ENCODE results near the gene ADPRH.

The ADPRH gene

DNA sequence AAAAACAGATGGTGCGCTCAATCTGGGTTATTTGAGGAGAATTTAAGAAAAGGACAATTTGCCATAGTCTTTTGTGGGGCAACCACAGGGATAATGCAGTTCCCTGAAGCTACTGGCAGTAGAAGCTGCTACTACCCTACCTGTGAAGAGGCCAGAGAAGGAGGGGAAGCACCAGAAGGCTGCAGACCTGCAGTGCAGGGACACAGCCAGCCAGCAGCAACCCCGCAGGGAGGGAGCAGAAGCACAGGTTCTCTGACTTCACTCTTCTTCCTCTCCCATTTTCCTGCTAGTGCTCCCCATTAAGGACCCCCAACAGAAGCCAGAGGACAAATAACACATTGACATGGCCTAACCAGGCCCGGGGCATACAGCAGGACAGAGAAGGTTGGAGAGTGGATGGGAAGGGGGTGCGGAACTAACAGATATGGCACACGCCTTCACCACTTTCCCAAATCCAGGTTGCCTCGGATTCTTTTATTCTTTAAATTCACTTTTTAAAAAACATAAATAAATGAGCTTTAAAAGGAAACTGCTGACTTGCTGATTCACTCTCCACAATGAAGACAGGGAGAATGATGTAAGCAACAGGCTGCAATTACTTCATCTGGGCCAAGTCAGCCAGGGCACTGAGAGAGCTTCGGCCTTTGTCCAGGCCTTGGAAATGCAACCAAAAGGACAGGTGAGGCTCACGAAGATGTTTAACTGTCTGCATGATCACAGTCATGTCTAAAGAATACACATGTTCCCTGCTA lies 51.0 kb downstream of the ADPRH start:
- DNase-seq (ENCODE audit: low read depth): no peak

DNA sequence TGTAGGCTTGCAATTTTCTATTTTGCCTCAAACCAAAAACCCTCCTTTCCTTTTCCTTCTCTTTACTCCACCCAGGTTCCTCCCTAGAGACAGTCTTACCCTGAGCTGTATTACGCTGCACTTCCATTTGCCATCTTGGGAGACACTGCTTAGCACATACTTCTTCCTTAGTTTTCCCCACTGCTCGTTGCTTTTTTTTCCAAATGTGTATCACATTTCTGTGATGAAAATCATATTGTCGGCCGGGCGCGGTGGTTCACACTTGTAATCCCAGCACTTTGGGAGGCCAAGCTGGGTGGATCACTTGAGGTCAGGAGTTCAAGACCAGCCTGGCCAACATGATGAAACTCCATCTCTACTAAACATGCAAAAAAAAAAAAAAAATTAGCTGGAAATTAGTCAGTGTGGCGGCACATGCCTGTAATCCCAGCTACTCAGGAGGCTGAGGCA lies 51.6 kb downstream of the ADPRH start:
- DNase-seq (ENCODE audit: low read depth): no peak

DNA sequence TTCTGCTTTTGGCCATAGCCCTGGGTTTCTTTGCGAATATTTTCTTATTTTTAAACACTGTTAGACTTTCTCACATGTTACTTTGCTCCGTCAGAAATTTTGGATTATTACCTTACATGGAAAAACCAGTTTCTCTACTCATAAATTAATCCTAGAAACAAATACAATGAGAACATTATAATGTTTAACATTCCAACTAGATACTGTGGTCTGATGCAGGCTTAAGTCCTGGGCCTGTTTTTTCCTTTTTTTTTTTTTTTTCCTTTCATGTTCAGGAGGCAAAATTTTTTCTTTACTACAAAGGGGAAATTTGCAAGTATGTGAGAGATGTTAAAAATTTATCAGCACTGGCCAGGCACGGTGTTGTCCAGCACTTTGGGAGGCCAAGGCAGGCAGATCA lies 52.2 kb downstream of the ADPRH start:
- DNase-seq (ENCODE audit: low read depth): no peak

DNA sequence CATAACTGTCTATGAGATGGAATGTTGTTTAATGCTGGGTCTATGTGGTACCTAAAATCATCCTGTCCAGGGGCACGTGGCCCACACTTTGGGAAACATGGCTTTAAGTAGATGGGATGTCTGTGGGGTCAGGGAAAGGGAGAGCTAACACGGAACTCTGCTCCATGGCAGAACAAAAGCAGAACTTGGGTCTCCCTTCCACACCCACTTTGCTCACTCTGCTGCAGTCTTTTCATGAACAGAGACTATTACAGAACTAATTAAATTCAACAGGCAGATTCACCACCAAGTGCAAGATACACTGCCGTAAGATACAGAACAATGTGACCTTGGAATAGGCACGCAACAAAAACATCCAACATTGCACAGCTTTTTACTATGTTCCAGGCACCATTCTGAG lies 52.9 kb downstream of the ADPRH start:
- DNase-seq (ENCODE audit: low read depth): no peak

DNA sequence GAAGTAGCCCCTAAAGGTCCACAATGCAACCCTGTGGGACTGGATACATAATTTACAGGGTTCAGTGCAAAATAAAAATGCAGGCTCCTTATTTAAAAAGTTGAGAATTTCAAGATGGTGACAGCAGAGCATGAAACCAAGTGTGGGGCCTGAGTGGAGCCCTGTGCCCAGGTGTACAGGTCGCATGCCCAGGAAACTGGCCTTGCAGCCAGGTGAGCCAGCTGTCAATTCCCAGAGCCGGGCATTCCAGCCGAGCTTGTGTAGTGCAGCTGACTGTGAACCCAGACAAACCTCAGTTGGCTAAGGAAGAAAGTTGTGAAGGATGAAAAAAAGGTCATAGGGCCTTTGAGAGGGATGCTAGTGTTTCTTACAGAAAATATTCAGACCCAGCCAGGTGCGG lies 53.5 kb downstream of the ADPRH start:
- no peak for DNase-seq (ENCODE audit: low read depth)

DNA sequence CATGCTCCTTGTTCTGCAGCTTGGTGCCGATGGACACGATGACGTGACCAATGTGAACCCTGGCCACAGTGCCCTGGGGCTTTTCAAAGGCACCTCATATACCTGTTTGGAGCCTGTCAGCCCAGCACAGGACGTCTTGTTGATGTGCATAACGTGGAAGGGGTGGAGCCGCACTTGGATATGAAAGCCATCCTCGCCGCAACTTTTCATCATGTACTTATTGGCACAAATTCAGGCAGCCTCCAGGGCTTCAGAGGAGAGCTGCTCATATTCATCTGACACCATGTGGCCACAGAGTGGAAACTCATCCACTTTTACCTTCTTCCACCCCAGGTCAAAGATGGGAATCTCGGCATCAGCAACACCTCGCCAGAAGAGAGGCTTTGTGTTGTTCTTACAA lies 56.4 kb downstream of the ADPRH start:
- DNase-seq (ENCODE audit: low read depth): no peak

DNA sequence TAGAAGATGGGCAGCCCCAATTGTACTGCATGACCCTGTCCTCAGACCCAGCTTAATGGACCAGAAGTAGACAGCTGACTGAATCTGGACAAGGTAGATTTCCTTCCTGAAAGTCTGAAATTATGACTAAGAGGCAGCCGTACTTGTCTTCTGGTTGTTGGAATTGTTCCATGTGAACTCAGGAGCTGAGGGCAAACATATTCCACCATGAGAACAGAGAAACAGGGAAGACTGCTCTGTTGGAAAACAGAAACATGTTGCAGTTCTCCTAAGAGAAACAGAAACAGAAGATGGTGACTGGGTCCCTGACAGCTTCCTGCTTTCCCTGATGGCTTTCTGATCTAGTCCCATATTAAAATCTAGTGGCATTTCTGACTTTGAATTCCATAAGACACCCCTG lies 57.0 kb downstream of the ADPRH start:
- no peak for DNase-seq (ENCODE audit: low read depth)

DNA sequence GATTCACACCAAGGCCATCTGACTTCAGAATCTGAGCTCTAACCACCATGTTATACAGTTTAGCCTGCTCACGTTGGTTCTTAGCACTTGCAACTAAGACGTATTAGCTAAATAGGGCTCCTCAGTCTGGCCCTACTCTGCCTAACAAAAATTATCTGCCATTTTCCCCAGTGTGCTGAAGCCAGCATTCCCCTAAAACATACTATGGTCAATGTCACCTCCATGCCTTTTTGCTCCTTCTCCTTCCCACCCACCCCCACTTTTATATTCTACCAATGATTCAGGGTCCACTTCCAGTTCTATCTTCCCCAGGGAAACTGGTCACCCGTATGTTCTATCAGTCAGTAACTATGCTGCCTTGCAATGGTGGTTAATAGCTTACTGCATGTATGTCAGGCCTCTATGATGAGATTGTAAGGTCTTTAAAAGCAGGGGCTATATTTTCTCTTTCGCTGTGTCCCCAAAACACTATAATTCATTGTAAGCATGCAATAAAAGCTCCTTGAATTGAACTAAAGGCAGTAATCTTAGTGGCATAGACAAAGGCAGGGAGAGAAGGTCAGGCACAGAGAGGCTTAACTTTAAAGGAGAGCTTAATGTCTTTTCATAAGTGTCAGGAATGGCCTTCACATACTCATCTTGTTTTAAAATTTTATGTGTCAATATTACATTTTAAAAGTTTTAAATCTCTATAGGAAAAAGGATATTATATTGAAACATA lies 57.8 kb downstream of the ADPRH start:
- no peak for DNase-seq (ENCODE audit: low read depth)

DNA sequence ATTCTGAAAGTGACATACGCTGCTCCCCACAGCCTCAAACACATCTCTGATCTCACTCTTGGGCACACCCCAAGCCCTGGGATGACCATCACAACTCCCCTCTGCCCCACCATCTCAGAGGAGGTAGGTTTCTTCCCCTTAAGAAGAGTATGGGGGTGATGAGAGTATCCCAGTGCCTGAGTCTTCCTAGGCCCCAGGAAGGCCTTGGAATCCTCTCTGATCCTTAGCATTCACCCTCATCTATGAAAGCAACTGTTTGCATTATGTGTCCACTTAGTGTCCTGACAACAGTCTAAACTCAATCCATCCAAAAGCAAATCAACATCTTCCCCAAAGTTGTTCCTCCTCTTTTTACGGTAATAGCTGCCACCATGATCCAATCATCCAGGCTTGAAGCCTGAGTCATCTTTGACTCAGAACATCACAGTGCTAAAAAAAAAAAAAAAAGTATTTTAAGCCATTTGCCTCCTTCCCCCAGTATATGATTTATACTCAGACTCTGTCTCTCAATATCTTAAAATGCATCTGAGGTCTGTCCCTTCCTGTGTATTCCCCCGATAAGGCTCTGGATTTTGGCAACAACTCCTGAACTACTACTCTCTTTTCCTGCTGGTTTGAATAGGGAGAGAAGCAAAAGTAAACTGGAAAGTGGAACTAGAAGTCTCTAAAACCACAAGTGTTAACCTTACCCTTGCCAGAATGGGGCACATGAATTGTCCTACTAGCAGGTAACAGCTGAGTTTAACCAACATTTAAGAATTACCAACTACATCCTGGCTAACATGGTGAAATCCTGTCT lies 58.6 kb downstream of the ADPRH start:
- DNase-seq (ENCODE audit: low read depth): no peak

All from activated T-cell treated with anti-CD3 and anti-CD28 coated beads for 48 hours (primary cell).